HEK293 (cell line): ENCODE measurements around the gene VANGL2.

Experiments used
- CTCF ChIA-PET: fragments of 350-600 bp; formaldehyde crosslinking; extraction: SDS; loops from one replicate; lab custom pipeline; 2021; ENCODE audit warnings: antibody characterized with exemption; lab: Yijun Ruan, JAX
- POLR2A ChIA-PET: fragments of 300-600 bp; formaldehyde crosslinking; extraction: SDS; loops from one replicate; lab custom pipeline; 2020; ENCODE audit warnings: antibody characterized with exemption, inconsistent platforms; lab: Yijun Ruan, JAX
- H3K27ac ChIP-seq: fragments of 200-500 bp; sonication (Bioruptor generic); 2 replicates; pipeline ENCODE4 v1.5.1; 2014; ENCODE audit warnings: low read depth, low read length, control low read depth, inconsistent platforms; ENCODE audit errors: extremely low read depth
- H3K36me3 ChIP-seq, 2 experiments: fragments of 200-500 bp in 1 of 2; sonication (Bioruptor generic) in 1 of 2; 1 replicate in 1 of 2; 2 replicates in 1 of 2; pipeline ENCODE4 v1.5.1; 2014 to 2017; ENCODE audit warnings: inconsistent platforms in 2 of 2, low read length in 2 of 2; ENCODE audit not compliant: control insufficient read depth in 2 of 2, insufficient read depth in 1 of 2
- H3K4me1 ChIP-seq: fragments of 200-500 bp; sonication (Bioruptor generic); 2 replicates; pipeline ENCODE4 v1.5.1; 2014; ENCODE audit warnings: mild to moderate bottlenecking, low read length, inconsistent platforms; ENCODE audit not compliant: control insufficient read depth, insufficient read depth
- H3K4me3 ChIP-seq: 2 replicates; pipeline ENCODE4 v1.5.1; 2011; ENCODE audit warnings: low read depth, mild to moderate bottlenecking, control low read depth, low read length, moderate library complexity
- H3K9me3 ChIP-seq: fragments of 200-500 bp; sonication (Bioruptor generic); 2 replicates; pipeline ENCODE4 v1.5.1; 2014; ENCODE audit warnings: low read depth, low read length, inconsistent platforms; ENCODE audit not compliant: control insufficient read depth, insufficient read depth
- FEZF1 ChIP-seq: fragments of 450-650 bp; formaldehyde crosslinking; IDR thresholded peaks from 2 replicates; pipeline ENCODE4 v1.5.1; 2016; ENCODE audit warnings: missing biosample characterization, missing genetic modification characterization
- KLF17 ChIP-seq: fragments of 450-650 bp; formaldehyde crosslinking; IDR thresholded peaks from 2 replicates; pipeline ENCODE4 v1.5.1; 2016; ENCODE audit warnings: missing biosample characterization, missing genetic modification characterization
- KLF9 ChIP-seq: fragments of 450-650 bp; formaldehyde crosslinking; IDR thresholded peaks from 2 replicates; pipeline ENCODE4 v1.5.1; 2016; ENCODE audit warnings: missing biosample characterization, missing genetic modification characterization, low read depth
- PRDM2 ChIP-seq: fragments of 450-650 bp; formaldehyde crosslinking; IDR thresholded peaks from 2 replicates; pipeline ENCODE4 v1.5.1; 2016; ENCODE audit warnings: missing biosample characterization, missing genetic modification characterization, borderline replicate concordance
- TCF7L2 ChIP-seq: IDR thresholded peaks from 2 replicates; pipeline ENCODE4 v1.6.1; 2011; ENCODE audit warnings: low read depth, mild to moderate bottlenecking, inconsistent platforms, low read length, moderate library complexity, borderline replicate concordance
- YY1 ChIP-seq: fragments of 450-650 bp; formaldehyde crosslinking; IDR thresholded peaks from 2 replicates; pipeline ENCODE4 v1.5.1; 2018; ENCODE audit warnings: missing biosample characterization, missing genetic modification characterization
- ZBTB17 ChIP-seq: fragments of 450-650 bp; formaldehyde crosslinking; IDR thresholded peaks from 2 replicates; pipeline ENCODE4 v1.5.1; 2016; ENCODE audit warnings: missing biosample characterization, missing genetic modification characterization
- ZBTB20 ChIP-seq: fragments of 450-650 bp; formaldehyde crosslinking; IDR thresholded peaks from 2 replicates; pipeline ENCODE4 v1.5.1; 2016; ENCODE audit warnings: missing biosample characterization, missing genetic modification characterization
- ZBTB44 ChIP-seq: fragments of 450-650 bp; IDR thresholded peaks from 2 replicates; pipeline ENCODE4 v1.5.1; 2018; ENCODE audit warnings: missing biosample characterization, mild to moderate bottlenecking, missing genetic modification characterization
- ZBTB6 ChIP-seq: fragments of 450-650 bp; formaldehyde crosslinking; IDR thresholded peaks from 2 replicates; pipeline ENCODE4 v1.5.1; 2017; ENCODE audit warnings: missing biosample characterization, missing genetic modification characterization
- ZNF169 ChIP-seq: fragments of 450-650 bp; formaldehyde crosslinking; IDR thresholded peaks from 2 replicates; pipeline ENCODE4 v1.5.1; 2016; ENCODE audit warnings: missing biosample characterization, missing genetic modification characterization
- ZNF19 ChIP-seq: fragments of 450-650 bp; formaldehyde crosslinking; IDR thresholded peaks from 2 replicates; pipeline ENCODE4; 2016; ENCODE audit warnings: missing biosample characterization, missing genetic modification characterization, low read depth
- ZNF280C ChIP-seq: fragments of 450-650 bp; formaldehyde crosslinking; IDR thresholded peaks from 2 replicates; pipeline ENCODE4 v1.5.1; 2016; ENCODE audit warnings: missing biosample characterization, missing genetic modification characterization
- ZNF292 ChIP-seq: fragments of 450-650 bp; formaldehyde crosslinking; IDR thresholded peaks from 2 replicates; pipeline ENCODE4 v1.5.1; 2016; ENCODE audit warnings: low read depth, missing biosample characterization, missing genetic modification characterization, borderline replicate concordance
- ZNF335 ChIP-seq: fragments of 450-650 bp; formaldehyde crosslinking; conservative IDR thresholded peaks from 2 replicates; pipeline ENCODE4 v1.5.1; 2016; ENCODE audit warnings: missing biosample characterization, missing genetic modification characterization
- ZNF473 ChIP-seq: fragments of 450-650 bp; formaldehyde crosslinking; IDR thresholded peaks from 2 replicates; pipeline ENCODE4 v1.5.1; 2017; ENCODE audit warnings: missing biosample characterization, missing genetic modification characterization
- ZNF549 ChIP-seq: fragments of 450-650 bp; IDR thresholded peaks from 2 replicates; pipeline ENCODE4 v1.5.1; 2018; ENCODE audit warnings: missing biosample characterization, missing genetic modification characterization, mild to moderate bottlenecking, inconsistent platforms, moderate library complexity
- ZNF658 ChIP-seq: fragments of 450-650 bp; formaldehyde crosslinking; IDR thresholded peaks from 2 replicates; pipeline ENCODE4; 2016; ENCODE audit warnings: missing biosample characterization, missing genetic modification characterization
- ZNF660 ChIP-seq: fragments of 450-650 bp; IDR thresholded peaks from 2 replicates; pipeline ENCODE4 v1.5.1; 2018; ENCODE audit warnings: missing biosample characterization, mild to moderate bottlenecking, missing genetic modification characterization
- ZNF830 ChIP-seq: fragments of 450-650 bp; IDR thresholded peaks from 2 replicates; pipeline ENCODE4 v1.5.0; 2018; ENCODE audit warnings: missing biosample characterization, missing genetic modification characterization, low read depth, mild to moderate bottlenecking, moderate library complexity
- ZSCAN23 ChIP-seq: fragments of 450-650 bp; formaldehyde crosslinking; IDR thresholded peaks from 2 replicates; pipeline ENCODE4 v1.5.1; 2016; ENCODE audit warnings: missing biosample characterization, missing genetic modification characterization

Gene VANGL2

GRCh38 chr1:160451119-160451858 is 50.9 kb downstream of the VANGL2 start (continued):
- TF ChIP-seq ZNF19 (no peak), ZBTB6 (tag by site-specific recombination) (no peak), ZNF292 (tag by site-specific recombination) (no peak), ZNF473 (tag by site-specific recombination) (no peak)

- H3K4me3 ChIP-seq, result no peak overlapping the region
- H3K9me3 ChIP-seq, result no peaks in the 10 kb centered on the region
- H3K27ac ChIP-seq, result no peak overlapping the region
- H3K36me3 ChIP-seq, result no peaks in the 10 kb centered on the region
- CTCF ChIA-PET, result interaction anchor here (0.5 to 1.2 kb wide), 4 partner anchors 12 to 600 kb away, joined by 3 to 4 read pairs (median 3); no protein-coding TSS in a partner anchor
- POLR2A ChIA-PET, result no interaction called here
- TF ChIP-seq FEZF1 (tag by site-specific recombination), result no peak
- H3K4me1 ChIP-seq, result no peaks in the 10 kb centered on the region
Observed at GRCh38 chr1:160451859-160452232, 51.5 kb downstream of the VANGL2 start.

- no peaks in the 10 kb centered on the region for H3K36me3 ChIP-seq
- no peaks in the 10 kb centered on the region for H3K4me1 ChIP-seq
- ChIA-PET CTCF (no interaction called here), POLR2A (no interaction called here)
- no peak overlapping the region for H3K4me3 ChIP-seq
- H3K9me3 ChIP-seq, result no peaks in the 10 kb centered on the region
- H3K27ac ChIP-seq, result no peak overlapping the region
- TF ChIP-seq ZNF169 (tag by site-specific recombination) (no peak), TCF7L2 (no peak), PRDM2 (tag by site-specific recombination) (no peak), ZNF335 (tag by site-specific recombination) (no peak), KLF9 (no peak), ZNF549 (tag by site-specific recombination) (no peak), ZSCAN23 (tag by site-specific recombination) (no peak), ZNF658 (tag by site-specific recombination) (no peak), ZNF280C (tag by site-specific recombination) (no peak), KLF17 (tag by site-specific recombination) (no peak), ZBTB44 (tag by site-specific recombination) (no peak), YY1 (no peak), ZNF660 (tag by site-specific recombination) (no peak), ZNF830 (tag by site-specific recombination) (no peak), ZBTB17 (tag by site-specific recombination) (no peak), ZBTB20 (tag by site-specific recombination) (no peak)
Observed at GRCh38 chr1:160453443-160453842, 53.1 kb downstream of the VANGL2 start.
